ACHN (cell line): ENCODE results near the gene MT1HL1.

Experiments used
- DNase-seq: peaks from one replicate; pipeline ENCODE4 v3.0.0-alpha.2; 2015
- in situ Hi-C: cut with HindIII; loops from 2 replicates; pipeline ENCODE4 v1.10.0; 2017; ENCODE audit warnings: low sequenced_read_pairs, low pct_ligation_motif_present, low pct_unique_long_range_greater_than_20kb

Gene MT1HL1

DNA sequence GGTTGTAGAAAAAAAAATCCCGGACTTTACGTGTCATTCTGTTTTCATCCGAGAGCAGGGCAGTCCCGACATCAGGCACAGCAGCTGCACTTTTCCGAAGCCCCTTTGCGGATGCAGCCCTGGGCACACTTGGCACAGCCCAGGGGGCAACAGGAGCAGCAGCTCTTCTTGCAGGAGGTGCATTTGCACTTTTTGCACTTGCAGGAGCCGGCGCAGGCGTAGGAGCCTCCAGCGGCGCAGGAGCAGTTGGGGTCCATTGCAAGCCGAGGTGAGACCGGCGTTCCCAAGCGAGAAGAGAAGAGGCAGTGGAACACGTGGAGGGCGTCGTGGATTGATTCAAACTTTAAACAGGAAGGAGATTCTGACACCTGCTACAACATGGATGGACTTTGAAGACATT lies at the start of gene MT1HL1:
Gene MT1HL1 (minus strand): TSS at position 326 of the 400 bp plus-strand sequence. CDS start 69 bp downstream, at position 257.
- in situ Hi-C loops = no loop called here
- no peak for DNase-seq

- DNase-seq = no peak
Observed at GRCh38 chr1:237050915-237051314, 46.7 kb upstream of the MT1HL1 start.

GRCh38 chr1:237050185-237050584 lies 45.9 kb upstream of the MT1HL1 start:
- no peak for DNase-seq
- in situ Hi-C loops = no loop called here

More at GRCh38 chr1:237050915-237051314, 46.7 kb upstream of the MT1HL1 start:
- in situ Hi-C loops = no loop called here

DNA sequence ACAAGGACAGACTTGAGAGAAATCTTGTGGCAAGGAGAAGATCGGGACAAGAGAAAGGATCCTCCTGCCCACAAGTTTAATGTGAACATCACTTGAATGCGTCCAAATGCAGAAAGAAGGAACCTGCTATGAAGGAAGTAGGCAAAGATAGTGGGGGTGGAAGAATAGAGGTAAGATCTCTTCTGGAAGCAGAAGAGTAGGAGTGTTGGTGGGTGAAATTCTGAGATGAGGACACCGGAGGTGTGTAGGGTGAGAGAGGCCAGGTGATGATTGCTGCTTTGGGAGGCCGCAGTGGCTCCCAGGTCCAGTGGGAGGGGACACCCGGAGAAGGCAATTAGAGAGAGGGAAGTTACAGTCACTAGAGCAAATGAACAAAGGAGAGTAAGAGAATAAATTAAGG lies 44.6 kb upstream of the MT1HL1 start:
- DNase-seq = no peak
- in situ Hi-C loops = no loop called here

GRCh38 chr1:237045278-237046016 lies 41.2 kb upstream of the MT1HL1 start:
- no peak for DNase-seq
- in situ Hi-C loops = no loop called here

- no peak for DNase-seq
- in situ Hi-C loops = no loop called here
Observed at GRCh38 chr1:237043846-237044636, 39.8 kb upstream of the MT1HL1 start.

- no peak for DNase-seq
- in situ Hi-C loops = no loop called here
Observed at GRCh38 chr1:237042892-237043576, 38.8 kb upstream of the MT1HL1 start.

GRCh38 chr1:237042526-237042891 lies 38.3 kb upstream of the MT1HL1 start:
- in situ Hi-C loops = no loop called here
- no peak for DNase-seq

DNA sequence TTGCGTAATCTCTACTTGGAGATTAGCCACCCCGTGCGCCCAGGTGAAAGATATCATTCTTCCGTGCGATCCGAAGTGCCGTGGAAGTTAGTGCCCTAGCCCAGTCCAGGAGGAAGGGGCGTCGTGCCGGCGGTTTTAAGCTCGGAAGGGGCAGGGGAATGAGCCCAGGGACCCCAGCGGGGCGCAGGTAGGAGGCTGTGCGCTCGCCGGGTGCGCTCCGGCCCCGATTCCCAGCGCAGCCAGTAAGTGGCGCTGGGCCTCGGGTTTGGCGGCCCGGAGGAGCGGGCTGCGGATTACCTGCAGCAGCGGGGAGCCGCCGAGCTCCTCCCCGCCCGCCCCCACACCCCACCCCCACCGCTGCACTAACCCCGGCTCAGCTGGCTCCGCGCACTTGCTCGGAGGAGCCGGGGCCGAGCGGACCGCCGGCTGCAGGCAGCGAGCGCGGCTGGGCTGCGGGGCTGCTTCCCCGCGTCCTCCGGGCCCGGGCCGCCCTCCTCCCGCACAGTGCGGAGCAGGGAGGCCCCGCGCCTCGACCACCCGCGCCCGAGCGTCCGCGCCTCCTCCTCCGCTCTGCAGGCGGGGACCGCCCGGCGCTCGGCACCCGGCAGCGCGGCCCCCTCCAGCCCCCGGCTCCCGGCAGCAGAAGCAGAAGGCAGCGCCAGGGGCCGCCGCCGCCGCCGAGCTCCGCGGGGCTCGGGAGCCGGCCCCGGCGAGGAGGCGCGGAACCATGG lies 37.7 kb upstream of the MT1HL1 start, which contains the start of gene RYR2:
Gene RYR2 (plus strand): TSS at position 390 of the 731 bp plus-strand sequence. CDS start 338 bp downstream, at position 728.
- in situ Hi-C loops = no loop called here
- no peak for DNase-seq

DNA sequence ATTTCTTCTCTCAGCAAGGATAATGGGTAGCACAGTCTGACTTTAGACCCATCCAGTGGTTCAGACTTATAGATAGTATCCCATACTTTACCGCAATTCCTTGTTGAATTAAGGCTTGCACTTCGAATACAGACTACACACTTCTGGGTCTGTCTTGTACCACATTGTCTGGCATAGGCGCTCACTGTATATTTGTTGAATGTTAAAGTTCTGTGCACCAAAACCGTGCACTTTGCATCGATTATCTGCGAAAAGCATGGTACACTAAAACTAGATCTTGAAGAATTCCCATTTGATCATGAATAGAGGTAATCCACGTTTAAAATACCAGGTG lies 37.2 kb upstream of the MT1HL1 start:
- no peak for DNase-seq
- in situ Hi-C loops = no loop called here

GRCh38 chr1:237040823-237041222 lies 36.6 kb upstream of the MT1HL1 start:
- no peak for DNase-seq
- in situ Hi-C loops = no loop called here

GRCh38 chr1:237038211-237038610 lies 34.0 kb upstream of the MT1HL1 start:
- no peak for DNase-seq
- in situ Hi-C loops = no loop called here

DNA sequence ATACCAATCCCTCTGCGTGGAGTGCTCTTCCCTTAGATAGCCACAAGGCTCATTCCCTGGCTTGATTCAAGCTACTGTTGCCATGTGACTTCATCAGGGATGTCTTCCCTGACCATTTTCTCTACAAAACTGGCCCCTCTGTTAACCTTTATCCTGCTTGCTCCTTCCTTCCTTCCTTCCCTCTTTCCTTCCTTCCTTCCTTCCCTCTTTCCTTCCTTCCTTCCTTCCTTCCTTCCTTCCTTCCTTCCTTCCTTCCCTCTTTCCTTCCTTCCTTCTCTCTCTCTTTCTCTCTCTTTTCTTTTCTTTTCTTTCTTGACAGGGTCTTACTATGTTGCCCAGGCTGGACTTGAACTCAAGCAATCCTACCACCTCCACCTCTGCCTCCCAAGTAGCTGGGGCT lies 31.5 kb upstream of the MT1HL1 start:
- no peak for DNase-seq
- in situ Hi-C loops = no loop called here

- no peak for DNase-seq
- in situ Hi-C loops = no loop called here
Observed at GRCh38 chr1:237033804-237034203, 29.6 kb upstream of the MT1HL1 start.

- in situ Hi-C loops = no loop called here
- DNase-seq = no peak
Observed at GRCh38 chr1:237033061-237033460, 28.8 kb upstream of the MT1HL1 start.

GRCh38 chr1:237032029-237032428 lies 27.8 kb upstream of the MT1HL1 start:
- in situ Hi-C loops = no loop called here
- DNase-seq = peak; percentile 51

GRCh38 chr1:237031480-237031879 lies 27.2 kb upstream of the MT1HL1 start:
- no peak for DNase-seq
- in situ Hi-C loops = no loop called here

GRCh38 chr1:237029850-237030535 lies 25.8 kb upstream of the MT1HL1 start:
- in situ Hi-C loops = no loop called here
- DNase-seq = no peak
